OCI-LY1 (cell line): ENCODE measurements around the gene MRPL52.

Experiments used
- H2AFZ ChIP-seq: fragments of 200-600 bp; sonication (generic), shearing (Covaris generic); 2 replicates; pipeline ENCODE4 v1.6.0; 2014; ENCODE audit warnings: antibody characterized with exemption, mild to moderate bottlenecking, low read length
- H3F3A ChIP-seq: fragments of 200-600 bp; sonication (generic), shearing (Covaris generic); 2 replicates; pipeline ENCODE4 v1.6.0; 2014; ENCODE audit warnings: mild to moderate bottlenecking, antibody characterized with exemption, low read length, moderate library complexity; ENCODE audit not compliant: insufficient read depth
- H3K27ac ChIP-seq: fragments of 200-600 bp; sonication (generic); 2 replicates; pipeline ENCODE4 v1.5.1; 2014; ENCODE audit warnings: low read length, mixed run types, mild to moderate bottlenecking, low read depth; ENCODE audit not compliant: poor library complexity, severe bottlenecking
- H3K27me3 ChIP-seq: fragments of 200-600 bp; sonication (generic); 2 replicates; pipeline ENCODE4 v1.6.0; 2014; ENCODE audit warnings: antibody characterized with exemption, mild to moderate bottlenecking, low read length, moderate library complexity; ENCODE audit not compliant: insufficient read depth
- H3K36me3 ChIP-seq: fragments of 200-600 bp; sonication (generic); 2 replicates; pipeline ENCODE4 v1.6.1; 2014; ENCODE audit warnings: mild to moderate bottlenecking, antibody characterized with exemption, low read length, moderate library complexity, mixed read lengths; ENCODE audit not compliant: insufficient read depth
- H3K4me1 ChIP-seq: fragments of 200-600 bp; sonication (generic); 2 replicates; pipeline ENCODE4 v1.5.1; 2014; ENCODE audit warnings: mild to moderate bottlenecking, low read length, moderate library complexity; ENCODE audit not compliant: insufficient read depth, severe bottlenecking
- H3K4me2 ChIP-seq: fragments of 200-600 bp; sonication (generic), shearing (Covaris generic); 2 replicates; pipeline ENCODE4 v1.6.1; 2014; ENCODE audit warnings: low read length
- H3K4me3 ChIP-seq: fragments of 200-600 bp; sonication (generic); 2 replicates; pipeline ENCODE4 v1.5.1; 2014; ENCODE audit warnings: low read length, low read depth, mild to moderate bottlenecking, mixed read lengths; ENCODE audit not compliant: poor library complexity, severe bottlenecking
- H3K79me2 ChIP-seq: fragments of 200-600 bp; shearing (Covaris generic); 2 replicates; pipeline ENCODE4 v1.6.1; 2016; ENCODE audit warnings: mixed run types, low read length, mixed read lengths; ENCODE audit not compliant: insufficient read depth
- H3K9ac ChIP-seq: fragments of 200-600 bp; sonication (generic), shearing (Covaris generic); 2 replicates; pipeline ENCODE4 v1.6.1; 2014; ENCODE audit warnings: mild to moderate bottlenecking, low read length, mixed read lengths
- H3K9me2 ChIP-seq: fragments of 200-600 bp; sonication (generic), shearing (Covaris generic); 2 replicates; pipeline ENCODE4 v1.6.1; 2014; ENCODE audit warnings: low read depth, mild to moderate bottlenecking, low read length, mixed read lengths
- H3K9me3 ChIP-seq: fragments of 200-600 bp; shearing (Covaris generic); 2 replicates; pipeline ENCODE4 v1.6.1; 2014; ENCODE audit warnings: low read length, mixed read lengths
- H4K20me1 ChIP-seq: fragments of 200-600 bp; sonication (generic), shearing (Covaris generic); 2 replicates; pipeline ENCODE4 v1.6.0; 2016; ENCODE audit warnings: mild to moderate bottlenecking, low read length; ENCODE audit not compliant: insufficient read depth
- CTCF ChIP-seq: fragments of 200-600 bp; sonication (generic), shearing (Covaris generic); IDR thresholded peaks from 2 replicates; pipeline ENCODE4 v1.5.1; 2017; ENCODE audit warnings: mild to moderate bottlenecking, antibody characterized with exemption, low read length, moderate library complexity, mixed read lengths
- EZH2 ChIP-seq: fragments of 200-600 bp; sonication (generic), shearing (Covaris generic); IDR thresholded peaks from 2 replicates; pipeline ENCODE4 v1.8.0; 2017; ENCODE audit warnings: borderline replicate concordance, mixed run types, mild to moderate bottlenecking, antibody characterized with exemption, low read length, moderate library complexity, mixed read lengths

Gene MRPL52

GRCh38 chr14:22847661-22848341, 18.1 kb downstream of the MRPL52 start:
- H3K4me2 ChIP-seq = no peak overlapping the region
- no peaks in the 10 kb centered on the region for H3K9me2 ChIP-seq
- no peak overlapping the region for H3K27ac ChIP-seq
- H3K36me3 ChIP-seq = no peaks in the 10 kb centered on the region
- no peaks in the 10 kb centered on the region; the same call in 1 of the 2 replicates for H3K27me3 ChIP-seq
- no peaks in the 10 kb centered on the region for H4K20me1 ChIP-seq
- H3K4me3 ChIP-seq = no peak overlapping the region
- no peak overlapping the region for H3K9ac ChIP-seq
- H3K79me2 ChIP-seq = no peaks in the 10 kb centered on the region
- TF ChIP-seq EZH2 (no peak), CTCF (no peak)
- H3F3A ChIP-seq = no peaks in the 10 kb centered on the region
- no peak overlapping the region for H2AFZ ChIP-seq
- no peaks in the 10 kb centered on the region for H3K9me3 ChIP-seq
- H3K4me1 ChIP-seq = no peaks in the 10 kb centered on the region

GRCh38 chr14:22848351-22849164, 18.9 kb downstream of the MRPL52 start:
- H3K27ac ChIP-seq = no peak overlapping the region
- TF ChIP-seq EZH2 = no peak

GRCh38 chr14:22849212-22849819, 19.6 kb downstream of the MRPL52 start:
- H3K9me3 ChIP-seq = no peaks in the 10 kb centered on the region
- TF ChIP-seq EZH2 (no peak), CTCF (no peak)
- H3K9ac ChIP-seq = no peak overlapping the region
- H3K4me1 ChIP-seq = peaks cover 4% of the 10 kb centered on the region
- H3K4me2 ChIP-seq = no peak overlapping the region
- no peaks in the 10 kb centered on the region for H3K79me2 ChIP-seq
- H3K9me2 ChIP-seq = no peaks in the 10 kb centered on the region
- no peak overlapping the region for H2AFZ ChIP-seq
- no peak overlapping the region for H3K4me3 ChIP-seq
- no peak overlapping the region for H3K27ac ChIP-seq
- H3F3A ChIP-seq = no peaks in the 10 kb centered on the region
- no peaks in the 10 kb centered on the region; the same call in 1 of the 2 replicates for H3K27me3 ChIP-seq
- H3K36me3 ChIP-seq = no peaks in the 10 kb centered on the region
- H4K20me1 ChIP-seq = no peaks in the 10 kb centered on the region

More at GRCh38 chr14:22848351-22849164, 18.9 kb downstream of the MRPL52 start:
- no peaks in the 10 kb centered on the region for H4K20me1 ChIP-seq
- H3K9ac ChIP-seq = no peak overlapping the region
- H3K36me3 ChIP-seq = no peaks in the 10 kb centered on the region
- H2AFZ ChIP-seq = no peak overlapping the region
- no peaks in the 10 kb centered on the region for H3K9me3 ChIP-seq
- H3K4me3 ChIP-seq = no peak overlapping the region
- no peak overlapping the region for H3K4me2 ChIP-seq
- no peaks in the 10 kb centered on the region for H3F3A ChIP-seq
- no peaks in the 10 kb centered on the region for H3K79me2 ChIP-seq
- peaks cover 4% of the 10 kb centered on the region for H3K4me1 ChIP-seq
- no peaks in the 10 kb centered on the region for H3K9me2 ChIP-seq
- H3K27me3 ChIP-seq = no peaks in the 10 kb centered on the region; the same call in 1 of the 2 replicates
